Naive thymus-derived CD4-positive, alpha-beta T cell (primary cell): ENCODE measurements around the gene CRTC2. TPM values are rescaled to one million over a fixed set of nuclear protein-coding genes. Genes with fewer than 3 reads are reported as not detected.
"Not testable (repeated sequence)": the region's sequence is repeated elsewhere in the genome, so short reads cannot be mapped to it uniquely, and the experiment has no call there.

Source experiments
- ATAC-seq: fragments of 150-1000 bp; cut with Tn5 transposase; 2 replicates; pipeline ENCODE4 v1.10.0; 2021; ENCODE audit warnings: mild to moderate bottlenecking, moderate library complexity
- CTCF ChIA-PET: fragments of 350-600 bp; sonication (Branson Sonifier 250); formaldehyde crosslinking; loops from one replicate; lab custom pipeline; 2021; ENCODE audit warnings: antibody characterized with exemption; lab: Charles Lee
- POLR2A ChIA-PET: fragments of 350-600 bp; sonication (Branson Sonifier 250); formaldehyde crosslinking; loops from one replicate; lab custom pipeline; 2021; ENCODE audit warnings: antibody characterized with exemption, inconsistent platforms; lab: Charles Lee
- DNase-seq, 9 donors: peaks; one replicate each; pipeline versions ENCODE4 v3.0.0 to v3.0.0-alpha.2; 2020 to 2022; ENCODE audit warnings: mixed read lengths in 1 of 9
- H3K27ac ChIP-seq: one replicate; pipeline ENCODE4 v1.7.0; 2013; ENCODE audit warnings: mild to moderate bottlenecking, low read depth, low read length, moderate library complexity
- H3K27me3 ChIP-seq, 2 donors: one replicate each; pipeline ENCODE4 v1.7.0; 2013; ENCODE audit warnings: low read length in 2 of 2, mild to moderate bottlenecking in 2 of 2, moderate library complexity in 2 of 2; ENCODE audit not compliant: control insufficient read depth in 2 of 2, insufficient read depth in 2 of 2
- H3K36me3 ChIP-seq, 3 experiments: 1 replicate in 2 of 3; 2 replicates in 1 of 3; pipeline ENCODE4 v1.7.0; 2013; ENCODE audit warnings: low read length in 3 of 3, mild to moderate bottlenecking in 3 of 3, moderate library complexity in 1 of 3; ENCODE audit not compliant: insufficient read depth in 3 of 3, control insufficient read depth in 2 of 3
- H3K4me1 ChIP-seq, 2 donors: one replicate each; pipeline ENCODE4 v1.7.0; 2013; ENCODE audit warnings: low read length in 2 of 2, mild to moderate bottlenecking in 2 of 2, moderate library complexity in 1 of 2; ENCODE audit not compliant: control insufficient read depth in 2 of 2, insufficient read depth in 2 of 2
- H3K4me3 ChIP-seq: 2 replicates; pipeline ENCODE4 v1.7.0; 2013; ENCODE audit warnings: mild to moderate bottlenecking, low read length
- H3K9me3 ChIP-seq, 3 experiments: 1 replicate in 2 of 3; 2 replicates in 1 of 3; pipeline ENCODE4 v1.7.0; 2013; ENCODE audit warnings: low read length in 3 of 3; ENCODE audit not compliant: control insufficient read depth in 2 of 3
- H3K27ac Mint-ChIP-seq, 9 donors: one replicate each; pipeline ENCODE4 v1.8.0; 2020 to 2022; ENCODE audit warnings: mixed read lengths in 9 of 9, mild to moderate bottlenecking in 8 of 9, moderate library complexity in 5 of 9, inconsistent platforms in 2 of 9
- H3K27me3 Mint-ChIP-seq, 5 donors: one replicate each; pipeline ENCODE4 v1.8.0; 2021 to 2022; ENCODE audit warnings: mixed read lengths in 5 of 5, mild to moderate bottlenecking in 1 of 5
- H3K36me3 Mint-ChIP-seq, 5 donors: one replicate each; pipeline ENCODE4 v1.8.0; 2020 to 2022; ENCODE audit warnings: mixed read lengths in 5 of 5, mild to moderate bottlenecking in 3 of 5, inconsistent platforms in 1 of 5
- H3K4me1 Mint-ChIP-seq, 7 donors: one replicate each; pipeline ENCODE4 v1.8.0; 2020 to 2022; ENCODE audit warnings: mixed read lengths in 7 of 7, mild to moderate bottlenecking in 3 of 7, inconsistent platforms in 1 of 7
- H3K4me3 Mint-ChIP-seq, 10 donors: one replicate each; pipeline ENCODE4 v1.8.0; 2020 to 2022; ENCODE audit warnings: mild to moderate bottlenecking in 10 of 10, mixed read lengths in 10 of 10, moderate library complexity in 6 of 10, inconsistent platforms in 2 of 10
- H3K9me3 Mint-ChIP-seq, 11 donors: one replicate each; pipeline ENCODE4 v1.8.0; 2020 to 2022; ENCODE audit warnings: mixed read lengths in 11 of 11, mild to moderate bottlenecking in 4 of 11, inconsistent platforms in 1 of 11, moderate library complexity in 1 of 11
- intact Hi-C, 2 donors: fragments of 100-400 bp; cut with micrococcal nuclease; formaldehyde crosslinking; loops; one replicate each; pipeline ENCODE4 v1.15.1; 2023
- polyA plus RNA-seq, 2 donors: library from polyadenylated mRNA; unstranded; fragments of 300-500 nt; fragmentation: Illumina TruSeq; gene quantifications; one replicate each; pipeline ENCODE4 v1.2.3, GENCODE V29; 2021
- total RNA-seq, 6 experiments: library from RNA in 5 of 6; stranded (reverse) in 5 of 6; gene quantifications; 1 replicate in 5 of 6; 2 replicates in 1 of 6; pipeline ENCODE4 v1.2.3 and lab custom pipeline; 2021 to 2026

Gene CRTC2
- total RNA-seq, result 100 to 1,000 TPM in 4 of 5 experiments, 10 to 100 TPM in 1; 86.1 to 157 (median 119) TPM
- polyA plus RNA-seq, result 10 to 100 TPM; 25.2 to 44.8 TPM
- total RNA-seq (lab: John Stamatoyannopoulos, UW), result 60.7 reads per million, percentile 75 among the genes with 10 or more reads in this experiment

- ChIA-PET CTCF (interaction anchor here (0.8 to 5.5 kb wide), 4 partner anchors 12 to 40 kb away, joined by 3 to 36 read pairs (median 3); partner anchors contain the start of genes DENND4B and JTB), POLR2A (interaction anchor here (0.5 to 12.8 kb wide), 10 partner anchors 10 to 288 kb away, joined by 3 to 159 read pairs (median 13); partner anchors contain the start of genes CREB3L4, DENND4B, GATAD2B and ILF2)
- Histone ChIP-seq H3K27ac (peak within 1 kb of the TSS; percentile 92), H3K36me3 (peaks cover 3 to 29% (median 9%) of the 10 kb centered on the region in 3 experiments), H3K9me3 (no peaks in the 10 kb centered on the region), H3K27me3 (no peaks in the 10 kb centered on the region), H3K4me1 (peaks cover 36% of the 10 kb centered on the region in 2 donors), H3K4me3 (peak within 1 kb of the TSS; percentile 74)
- Mint-ChIP-seq H3K27ac (peak within 1 kb of the TSS; percentile 89 to 98 (median 94)), H3K4me3 (peak within 1 kb of the TSS; percentile 91 to 100 (median 97)), H3K4me1 (peaks cover 34 to 71% (median 67%) of the 10 kb centered on the region in 7 donors), H3K27me3 (no peaks in the 10 kb centered on the region), H3K36me3 (peaks cover 0 to 17% (median 6%) of the 10 kb centered on the region in 5 donors), H3K9me3 (no peaks in the 10 kb centered on the region)
- intact Hi-C loops, result loop anchor here (1.0 to 5.0 kb wide), 15 partner anchors 9 to 1899 kb away; partner anchors contain the start of genes HAX1 (in 2 of the 2), JTB (in 2 of the 2), RPS27 (in 2 of the 2) and CREB3L4 (in 1 of the 2)
- ATAC-seq (peak; percentile 94), DNase-seq (peak; percentile 86 to 99 (median 96))
Measured at GRCh38 chr1:153958111-153958960, at the start of gene CRTC2. CRTC2 (minus strand) TSS chr1:153958612; CDS start chr1:153958497, 115 bp downstream.

- ChIA-PET POLR2A (no interaction called here), CTCF (no interaction called here)
- H3K4me3 Mint-ChIP-seq, result no peak overlapping the region
- no peaks in the 10 kb centered on the region for H3K4me1 Mint-ChIP-seq
- Histone ChIP-seq H3K36me3 (no peaks in the 10 kb centered on the region), H3K4me3 (no peak overlapping the region), H3K27ac (no peak overlapping the region), H3K9me3 (no peaks in the 10 kb centered on the region), H3K27me3 (no peaks in the 10 kb centered on the region), H3K4me1 (no peaks in the 10 kb centered on the region)
- no peak for DNase-seq
- H3K27ac Mint-ChIP-seq, result no peak overlapping the region
- no peaks in the 10 kb centered on the region for H3K27me3 Mint-ChIP-seq
- H3K9me3 Mint-ChIP-seq, result no peaks in the 10 kb centered on the region
- intact Hi-C loops, result no loop called here
- peaks cover 0 to 3% (median 0%) of the 10 kb centered on the region in 5 donors for H3K36me3 Mint-ChIP-seq
- no peak for ATAC-seq
Measured at GRCh38 chr1:154006136-154006535, 47.7 kb upstream of the CRTC2 start.

- Histone ChIP-seq H3K4me1 (no peaks in the 10 kb centered on the region), H3K27ac (no peak overlapping the region), H3K9me3 (no peaks in the 10 kb centered on the region), H3K4me3 (no peak overlapping the region), H3K27me3 (no peaks in the 10 kb centered on the region), H3K36me3 (peaks cover 0 to 4% (median 2%) of the 10 kb centered on the region in 3 experiments)
- POLR2A ChIA-PET, result interaction anchor here (0.6 to 4.9 kb wide), 2 partner anchors 9 to 133 kb away, joined by 6 to 38 read pairs; partner anchors contain the start of gene RPS27
- Mint-ChIP-seq H3K27ac (no peak overlapping the region), H3K4me3 (no peak overlapping the region), H3K4me1 (peaks cover 0 to 4% (median 3%) of the 10 kb centered on the region in 7 donors), H3K27me3 (no peaks in the 10 kb centered on the region), H3K9me3 (no peaks in the 10 kb centered on the region), H3K36me3 (peaks cover 4 to 6% (median 4%) of the 10 kb centered on the region in 5 donors)
- CTCF ChIA-PET, result interaction anchor here (1.1 kb wide), 1 partner anchor 19 kb away, joined by 6 read pairs; no protein-coding TSS in a partner anchor
- DNase-seq, result no peak
- intact Hi-C loops, result no loop called here
- ATAC-seq, result no peak
Measured at GRCh38 chr1:154000420-154000819, 42.0 kb upstream of the CRTC2 start.

- peaks cover 8 to 34% (median 17%) of the 10 kb centered on the region in 7 donors for H3K4me1 Mint-ChIP-seq
- H3K4me3 Mint-ChIP-seq, POLR2A ChIA-PET, H3K4me3 ChIP-seq, H3K9me3 ChIP-seq, H3K27me3 ChIP-seq, CTCF ChIA-PET, ATAC-seq, DNase-seq, H3K27me3 Mint-ChIP-seq, H3K27ac ChIP-seq, H3K9me3 Mint-ChIP-seq: not testable (repeated sequence)
- H3K36me3 Mint-ChIP-seq, result peaks cover 10 to 26% (median 18%) of the 10 kb centered on the region in 5 donors
- H3K27ac Mint-ChIP-seq, result peak overlapping the region in 2 of 9 donors; percentile 56 to 65
- intact Hi-C loops, result loop anchor here in 1 of 2 donors (10.0 kb wide), 1 partner anchor 462 kb away; the partner anchor contains the start of gene S100A6
- Histone ChIP-seq H3K36me3 (peaks cover 7 to 36% (median 27%) of the 10 kb centered on the region in 3 experiments), H3K4me1 (peaks cover 12 to 20% of the 10 kb centered on the region in 2 donors)
Measured at GRCh38 chr1:153996882-153997281, 38.5 kb upstream of the CRTC2 start.

GRCh38 chr1:153995640-153996039 is 37.2 kb upstream of the CRTC2 start:
- no peaks in the 10 kb centered on the region for H3K9me3 ChIP-seq
- peaks cover 10 to 34% (median 29%) of the 10 kb centered on the region in 5 donors for H3K36me3 Mint-ChIP-seq
- CTCF ChIA-PET, result interaction anchor here (0.7 kb wide), 1 partner anchor 1943 kb away, joined by 3 read pairs; no protein-coding TSS in a partner anchor

GRCh38 chr1:153995202-153995601 is 36.8 kb upstream of the CRTC2 start:
- H3K27ac ChIP-seq, result no peak overlapping the region
- peaks cover 7 to 43% (median 29%) of the 10 kb centered on the region in 3 experiments for H3K36me3 ChIP-seq
- Mint-ChIP-seq H3K4me3 (peak overlapping the region in 1 of 10 donors; percentile 51), H3K4me1 (peaks cover 18 to 47% (median 30%) of the 10 kb centered on the region in 7 donors), H3K36me3 (peaks cover 10 to 34% (median 31%) of the 10 kb centered on the region in 5 donors), H3K27ac (peak overlapping the region in 6 of 9 donors; percentile 45 to 84 (median 58)), H3K9me3 (peaks cover 0 to 8% (median 0%) of the 10 kb centered on the region in 11 donors), H3K27me3 (peaks cover 0 to 2% (median 0%) of the 10 kb centered on the region in 5 donors)
- ChIA-PET CTCF (no interaction called here), POLR2A (interaction anchor here (0.6 to 1.1 kb wide), 4 partner anchors 18 to 269 kb away, joined by 3 to 4 read pairs (median 4); partner anchors contain the start of gene JTB)
- peaks cover 18 to 28% of the 10 kb centered on the region in 2 donors for H3K4me1 ChIP-seq
- intact Hi-C loops, result loop anchor here in 1 of 2 donors (10.0 kb wide), 1 partner anchor 460 kb away; the partner anchor contains the start of gene S100A6
- no peak overlapping the region for H3K4me3 ChIP-seq
- no peaks in the 10 kb centered on the region for H3K9me3 ChIP-seq
- ATAC-seq (no peak), DNase-seq (no peak)
- H3K27me3 ChIP-seq, result no peaks in the 10 kb centered on the region

More at GRCh38 chr1:153995640-153996039, 37.2 kb upstream of the CRTC2 start:
- Mint-ChIP-seq H3K27ac (peak overlapping the region in 5 of 9 donors; percentile 45 to 84 (median 71)), H3K9me3 (peaks cover 0 to 6% (median 0%) of the 10 kb centered on the region in 11 donors), H3K4me1 (peaks cover 15 to 43% (median 26%) of the 10 kb centered on the region in 7 donors), H3K4me3 (peak overlapping the region in 1 of 10 donors; percentile 51), H3K27me3 (peaks cover 0 to under 1% (median 0%) of the 10 kb centered on the region in 5 donors)
- Histone ChIP-seq H3K4me3 (no peak overlapping the region), H3K36me3 (peaks cover 7 to 42% (median 29%) of the 10 kb centered on the region in 3 experiments), H3K4me1 (peaks cover 18 to 27% of the 10 kb centered on the region in 2 donors), H3K27me3 (no peaks in the 10 kb centered on the region), H3K27ac (no peak overlapping the region)
- DNase-seq (no peak), ATAC-seq (no peak)
- POLR2A ChIA-PET, result interaction anchor here (0.6 to 1.1 kb wide), 4 partner anchors 18 to 269 kb away, joined by 3 to 4 read pairs (median 4); partner anchors contain the start of gene JTB
- intact Hi-C loops, result loop anchor here in 1 of 2 donors (10.0 kb wide), 1 partner anchor 461 kb away; the partner anchor contains the start of gene S100A6
